ENCODE results near the gene C17orf78.
A peak's percentile ranks its signal among the peaks of the same experiment; 100 is the strongest.
"Not testable (repeated sequence)": the region's sequence is repeated elsewhere in the genome, so short reads cannot be mapped to it uniquely, and the experiment has no call there.

The C17orf78 gene

GRCh38 chr17:37388266-37388665, 12.5 kb downstream of the C17orf78 start:
- DNase-seq = no peak

GRCh38 chr17:37389160-37389559, 13.4 kb downstream of the C17orf78 start:
- no peak for DNase-seq

GRCh38 chr17:37391146-37391545, 15.4 kb downstream of the C17orf78 start:
- no peak for DNase-seq

- DNase-seq = no peak
These were observed 16.3 kb downstream of the C17orf78 start for GRCh38 chr17:37392024-37392590.

GRCh38 chr17:37393352-37393751, 17.6 kb downstream of the C17orf78 start:
- no peak for DNase-seq

- DNase-seq = no peak
These were observed 23.5 kb downstream of the C17orf78 start for GRCh38 chr17:37399265-37399803.

- no peak for DNase-seq
These were observed 24.7 kb downstream of the C17orf78 start for GRCh38 chr17:37400505-37400904.

- not testable (repeated sequence) for DNase-seq
These were observed 29.7 kb downstream of the C17orf78 start for GRCh38 chr17:37405522-37405921.

- DNase-seq = peak; percentile 22
These were observed 30.3 kb downstream of the C17orf78 start for GRCh38 chr17:37405955-37406634.

- DNase-seq = peak; percentile 91
These were observed 31.1 kb downstream of the C17orf78 start, which contains the start of the genes ACACA and TADA2A for GRCh38 chr17:37406635-37407461. TSS of gene ACACA (minus strand) at chr17:37406836. CDS start at chr17:37406299, 537 bp downstream. TSS of gene TADA2A (plus strand) at chr17:37406886. CDS start at chr17:37411366, 4,480 bp downstream.

GRCh38 chr17:37408145-37408479, 32.3 kb downstream of the C17orf78 start:
- DNase-seq = not testable (repeated sequence)

- DNase-seq = no peak
These were observed 34.6 kb downstream of the C17orf78 start for GRCh38 chr17:37410357-37410756.

- peak; percentile 15 for DNase-seq
These were observed 38.2 kb downstream of the C17orf78 start for GRCh38 chr17:37413875-37414519.

GRCh38 chr17:37417852-37418251, 42.1 kb downstream of the C17orf78 start:
- DNase-seq = no peak

GRCh38 chr17:37422971-37423625, 47.3 kb downstream of the C17orf78 start:
- DNase-seq = no peak

- DNase-seq = no peak
These were observed 49.5 kb downstream of the C17orf78 start for GRCh38 chr17:37425268-37425667.

- DNase-seq = no peak
These were observed 53.3 kb downstream of the C17orf78 start for GRCh38 chr17:37429039-37429438.

GRCh38 chr17:37429453-37429852, 53.7 kb downstream of the C17orf78 start:
- DNase-seq = no peak

- DNase-seq = no peak
These were observed 54.4 kb downstream of the C17orf78 start for GRCh38 chr17:37430051-37430627.

GRCh38 chr17:37432671-37433070, 56.9 kb downstream of the C17orf78 start:
- no peak for DNase-seq

- DNase-seq = no peak
These were observed 62.4 kb downstream of the C17orf78 start for GRCh38 chr17:37438141-37438540.

GRCh38 chr17:37440424-37440823, 64.6 kb downstream of the C17orf78 start:
- DNase-seq = no peak

Data from DMS53 (cell line).